ENCODE measurements around the gene LPAR4.

Gene LPAR4

GRCh38 chrX:78746496-78746895 lies 1.0 kb upstream of the LPAR4 start:
- TF ChIP-seq, protein P1, sequence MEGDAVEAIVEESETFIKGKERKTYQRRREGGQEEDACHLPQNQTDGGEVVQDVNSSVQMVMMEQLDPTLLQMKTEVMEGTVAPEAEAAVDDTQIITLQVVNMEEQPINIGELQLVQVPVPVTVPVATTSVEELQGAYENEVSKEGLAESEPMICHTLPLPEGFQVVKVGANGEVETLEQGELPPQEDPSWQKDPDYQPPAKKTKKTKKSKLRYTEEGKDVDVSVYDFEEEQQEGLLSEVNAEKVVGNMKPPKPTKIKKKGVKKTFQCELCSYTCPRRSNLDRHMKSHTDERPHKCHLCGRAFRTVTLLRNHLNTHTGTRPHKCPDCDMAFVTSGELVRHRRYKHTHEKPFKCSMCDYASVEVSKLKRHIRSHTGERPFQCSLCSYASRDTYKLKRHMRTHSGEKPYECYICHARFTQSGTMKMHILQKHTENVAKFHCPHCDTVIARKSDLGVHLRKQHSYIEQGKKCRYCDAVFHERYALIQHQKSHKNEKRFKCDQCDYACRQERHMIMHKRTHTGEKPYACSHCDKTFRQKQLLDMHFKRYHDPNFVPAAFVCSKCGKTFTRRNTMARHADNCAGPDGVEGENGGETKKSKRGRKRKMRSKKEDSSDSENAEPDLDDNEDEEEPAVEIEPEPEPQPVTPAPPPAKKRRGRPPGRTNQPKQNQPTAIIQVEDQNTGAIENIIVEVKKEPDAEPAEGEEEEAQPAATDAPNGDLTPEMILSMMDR (IDR thresholded peaks at IDR 0.05; ENCODE audit: control insufficient read depth, insufficient read depth, low read depth, low read length, missing control alignments): no peak
- no peak for DNase-seq (ENCODE audit: low read depth)

GRCh38 chrX:78747971-78748370 lies 451 bp downstream of the LPAR4 start:
- TF ChIP-seq, protein P1 (IDR thresholded peaks at IDR 0.05; ENCODE audit: control insufficient read depth, insufficient read depth, low read depth, low read length, missing control alignments): no peak
- no peak overlapping the region for H3K4me3 ChIP-seq (ENCODE audit: control insufficient read depth, low read depth, low read length)
- no peak for DNase-seq (ENCODE audit: low read depth)

More at GRCh38 chrX:78746496-78746895, 1.0 kb upstream of the LPAR4 start:
- no peak overlapping the region for H3K4me3 ChIP-seq (ENCODE audit: control insufficient read depth, low read depth, low read length)

DNA sequence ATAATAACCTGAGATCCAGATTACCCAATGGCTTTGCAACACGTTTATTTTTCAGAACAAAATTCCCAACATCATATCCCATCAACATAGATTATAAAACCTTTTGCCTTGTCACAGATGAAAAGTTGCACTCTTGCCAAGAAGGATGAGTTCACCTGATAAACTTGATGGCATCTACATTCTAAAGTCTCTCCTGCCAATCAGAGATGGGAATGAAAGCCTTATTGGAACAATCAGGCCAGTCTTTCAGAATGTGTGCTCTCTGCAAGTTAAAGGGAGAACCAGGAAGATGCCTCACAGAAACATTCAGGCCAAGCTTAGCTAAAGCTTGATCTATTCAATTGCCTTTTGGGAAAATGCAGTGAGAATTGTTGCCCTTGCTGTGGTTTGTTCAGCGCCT lies 1.3 kb downstream of the LPAR4 start:
- no peak overlapping the region for H3K4me3 ChIP-seq (ENCODE audit: control insufficient read depth, low read depth, low read length)
- TF ChIP-seq, protein P1 (IDR thresholded peaks at IDR 0.05; ENCODE audit: control insufficient read depth, insufficient read depth, low read depth, low read length, missing control alignments): no peak
- no peak for DNase-seq (ENCODE audit: low read depth)

GRCh38 chrX:78753571-78753970 lies 6.1 kb downstream of the LPAR4 start:
- DNase-seq (ENCODE audit: low read depth): no peak
- TF ChIP-seq, protein P1 (IDR thresholded peaks at IDR 0.05; ENCODE audit: control insufficient read depth, insufficient read depth, low read depth, low read length, missing control alignments): no peak

DNA sequence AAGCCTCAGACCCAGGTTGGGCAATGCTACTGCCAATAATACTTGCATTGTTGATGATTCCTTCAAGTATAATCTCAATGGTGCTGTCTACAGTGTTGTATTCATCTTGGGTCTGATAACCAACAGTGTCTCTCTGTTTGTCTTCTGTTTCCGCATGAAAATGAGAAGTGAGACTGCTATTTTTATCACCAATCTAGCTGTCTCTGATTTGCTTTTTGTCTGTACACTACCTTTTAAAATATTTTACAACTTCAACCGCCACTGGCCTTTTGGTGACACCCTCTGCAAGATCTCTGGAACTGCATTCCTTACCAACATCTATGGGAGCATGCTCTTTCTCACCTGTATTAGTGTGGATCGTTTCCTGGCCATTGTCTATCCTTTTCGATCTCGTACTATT lies 7.4 kb downstream of the LPAR4 start:
- no peak for DNase-seq (ENCODE audit: low read depth)
- TF ChIP-seq, protein P1 (IDR thresholded peaks at IDR 0.05; ENCODE audit: control insufficient read depth, insufficient read depth, low read depth, low read length, missing control alignments): no peak
- H3K4me3 ChIP-seq (ENCODE audit: control insufficient read depth, low read depth, low read length): no peak overlapping the region

More at GRCh38 chrX:78753571-78753970, 6.1 kb downstream of the LPAR4 start:
- H3K4me3 ChIP-seq (ENCODE audit: control insufficient read depth, low read depth, low read length): no peak overlapping the region

- no peak overlapping the region for H3K4me3 ChIP-seq (ENCODE audit: control insufficient read depth, low read depth, low read length)
- TF ChIP-seq, protein P1 (IDR thresholded peaks at IDR 0.05; ENCODE audit: control insufficient read depth, insufficient read depth, low read depth, low read length, missing control alignments): no peak
- no peak for DNase-seq (ENCODE audit: low read depth)
These were observed 11.6 kb downstream of the LPAR4 start for GRCh38 chrX:78759081-78759480.

Measured in AG09309 (cell line).